ENCODE data around the gene AKNA. TPM values are rescaled to one million over a fixed set of nuclear protein-coding genes. Genes with fewer than 3 reads are reported as not detected.
A peak's percentile ranks its signal among the peaks of the same experiment; 100 is the strongest.

The AKNA gene
- total RNA-seq, 2 experiments from 2014 or later: 61.4 to 203 TPM

- intact Hi-C loops (cut with micrococcal nuclease; ENCODE audit: unreplicated experiment): loop anchor here (1.0 kb wide), 1 partner anchor 52 kb away; no protein-coding TSS in a partner anchor
- H3K4me3 ChIP-seq (ENCODE audit: low read depth, low read length, poor library complexity, severe bottlenecking): peak overlapping the region; percentile 76
- no TSS peak for BruUV-seq (replicated peaks)
- H3K4me1 ChIP-seq (ENCODE audit: insufficient read depth, low read length, poor library complexity, severe bottlenecking): peaks cover 81% of the 10 kb centered on the region
- TF ChIP-seq CTCF (conservative IDR thresholded peaks at IDR 0.05; ENCODE audit: low read length) (no peak), EZH2phosphoT487 (IDR thresholded peaks at IDR 0.05; ENCODE audit: borderline replicate concordance, low read depth, low read length) (no peak)
- peaks cover 58% of the 10 kb centered on the region for H3K36me3 ChIP-seq (ENCODE audit: insufficient read depth, low read length)
- H3K4me2 ChIP-seq (ENCODE audit: low read length): peak overlapping the region; percentile 83
- ChIA-PET CTCF (ENCODE audit: unreplicated experiment) (interaction anchor here (0.9 to 3.8 kb wide), 5 partner anchors 12 to 51 kb away, joined by 3 to 15 read pairs (median 6); no protein-coding TSS in a partner anchor), POLR2A (interaction anchor here (0.5 to 8.2 kb wide), 10 partner anchors 12 to 937 kb away, joined by 3 to 275 read pairs (median 4); no protein-coding TSS in a partner anchor)
- H2AFZ ChIP-seq (ENCODE audit: low read length): no peak overlapping the region
- no peaks in the 10 kb centered on the region for H3K9me2 ChIP-seq (ENCODE audit: insufficient read depth, low read length)
- H3K79me2 ChIP-seq (ENCODE audit: insufficient read depth, low read depth, low read length): peaks cover 93% of the 10 kb centered on the region
- DNase-seq (ENCODE audit: low spot score): no peak
- no peaks in the 10 kb centered on the region for H3K9me3 ChIP-seq (ENCODE audit: low read length)
- H4K20me1 ChIP-seq (ENCODE audit: insufficient read depth, low read length): no peaks in the 10 kb centered on the region
- H3K27ac ChIP-seq (ENCODE audit: low read depth, low read length, poor library complexity, severe bottlenecking): peak overlapping the region; percentile 97
Observed at GRCh38 chr9:114390952-114391351, 3.2 kb upstream of the AKNA start.

- no peaks in the 10 kb centered on the region for H4K20me1 ChIP-seq (ENCODE audit: insufficient read depth, low read length)
- H3K4me3 ChIP-seq (ENCODE audit: low read depth, low read length, poor library complexity, severe bottlenecking): peak overlapping the region; percentile 76
- H2AFZ ChIP-seq (ENCODE audit: low read length): no peak overlapping the region
- H3K4me1 ChIP-seq (ENCODE audit: insufficient read depth, low read length, poor library complexity, severe bottlenecking): peaks cover 79% of the 10 kb centered on the region
- BruUV-seq (replicated peaks): no TSS peak
- H3K4me2 ChIP-seq (ENCODE audit: low read length): peak overlapping the region; percentile 83
- peak overlapping the region; percentile 97 for H3K27ac ChIP-seq (ENCODE audit: low read depth, low read length, poor library complexity, severe bottlenecking)
- peaks cover 52% of the 10 kb centered on the region for H3K36me3 ChIP-seq (ENCODE audit: insufficient read depth, low read length)
- ChIA-PET CTCF (ENCODE audit: unreplicated experiment) (interaction anchor here (0.7 to 3.8 kb wide), 10 partner anchors 11 to 71 kb away, joined by 3 to 15 read pairs (median 4); no protein-coding TSS in a partner anchor), POLR2A (interaction anchor here (0.8 to 8.2 kb wide), 8 partner anchors 10 to 536 kb away, joined by 3 to 275 read pairs (median 4); no protein-coding TSS in a partner anchor)
- TF ChIP-seq CTCF (conservative IDR thresholded peaks at IDR 0.05; ENCODE audit: low read length) (peak; percentile 73), EZH2phosphoT487 (IDR thresholded peaks at IDR 0.05; ENCODE audit: borderline replicate concordance, low read depth, low read length) (no peak)
- H3K9me2 ChIP-seq (ENCODE audit: insufficient read depth, low read length): no peaks in the 10 kb centered on the region
- intact Hi-C loops (cut with micrococcal nuclease; ENCODE audit: unreplicated experiment): loop anchor here (1.0 to 5.0 kb wide), 3 partner anchors 50 to 812 kb away; no protein-coding TSS in a partner anchor
- H3K9me3 ChIP-seq (ENCODE audit: low read length): no peaks in the 10 kb centered on the region
- peaks cover 88% of the 10 kb centered on the region for H3K79me2 ChIP-seq (ENCODE audit: insufficient read depth, low read depth, low read length)
- DNase-seq (ENCODE audit: low spot score): peak; percentile 65
Observed at GRCh38 chr9:114389612-114390368, 2.0 kb upstream of the AKNA start.
